PFSK-1 (cell line): ENCODE data around the gene PTPRM.

Experiments used
- POLR2AphosphoS5 ChIP-seq: IDR thresholded peaks from 2 replicates; pipeline ENCODE4 v1.6.1; 2012; ENCODE audit warnings: low read depth, mild to moderate bottlenecking, control low read depth, low read length, moderate library complexity
- SIN3A ChIP-seq: IDR thresholded peaks from 2 replicates; pipeline ENCODE4 v1.6.1; 2012; ENCODE audit warnings: mild to moderate bottlenecking, low read length, moderate library complexity, borderline replicate concordance; ENCODE audit not compliant: insufficient read depth
- TAF1 ChIP-seq: IDR thresholded peaks from 2 replicates; pipeline ENCODE4 v1.6.1; 2012; ENCODE audit warnings: low read length, control low read depth, borderline replicate concordance; ENCODE audit not compliant: insufficient read depth
- TF ChIP-seq, protein P1 (sequence below), 2 experiments: IDR thresholded peaks; 2 replicates each; pipeline versions ENCODE4 v1.6.1 to v1.8.0; 2011 to 2012; ENCODE audit warnings: low read depth in 2 of 2, low read length in 2 of 2, control low read depth in 1 of 2, inconsistent platforms in 1 of 2, mild to moderate bottlenecking in 1 of 2, moderate library complexity in 1 of 2; ENCODE audit not compliant: insufficient read depth in 1 of 2

DNA sequence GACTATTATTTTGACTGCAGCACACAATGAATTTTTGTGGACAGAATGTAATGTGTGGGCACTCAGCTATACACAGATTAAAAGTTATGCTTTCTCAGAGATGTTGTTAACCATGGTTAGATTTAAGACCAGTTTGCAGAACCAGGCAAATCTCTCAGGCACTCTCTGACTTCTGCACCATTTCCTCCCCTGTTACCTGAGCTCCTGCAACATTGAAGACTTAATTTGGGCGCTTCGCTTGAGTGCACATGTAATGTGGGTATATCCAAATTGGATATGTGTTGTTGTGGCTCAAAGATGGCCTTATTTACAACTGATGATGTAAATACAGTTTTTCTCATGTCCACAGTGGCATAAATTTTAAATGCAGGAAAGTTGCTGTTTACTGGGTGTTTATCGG lies 469.4 kb downstream of the PTPRM start:
- TF ChIP-seq POLR2AphosphoS5 (no peak), TAF1 (no peak), SIN3A (no peak)
- TF ChIP-seq, protein P1, sequence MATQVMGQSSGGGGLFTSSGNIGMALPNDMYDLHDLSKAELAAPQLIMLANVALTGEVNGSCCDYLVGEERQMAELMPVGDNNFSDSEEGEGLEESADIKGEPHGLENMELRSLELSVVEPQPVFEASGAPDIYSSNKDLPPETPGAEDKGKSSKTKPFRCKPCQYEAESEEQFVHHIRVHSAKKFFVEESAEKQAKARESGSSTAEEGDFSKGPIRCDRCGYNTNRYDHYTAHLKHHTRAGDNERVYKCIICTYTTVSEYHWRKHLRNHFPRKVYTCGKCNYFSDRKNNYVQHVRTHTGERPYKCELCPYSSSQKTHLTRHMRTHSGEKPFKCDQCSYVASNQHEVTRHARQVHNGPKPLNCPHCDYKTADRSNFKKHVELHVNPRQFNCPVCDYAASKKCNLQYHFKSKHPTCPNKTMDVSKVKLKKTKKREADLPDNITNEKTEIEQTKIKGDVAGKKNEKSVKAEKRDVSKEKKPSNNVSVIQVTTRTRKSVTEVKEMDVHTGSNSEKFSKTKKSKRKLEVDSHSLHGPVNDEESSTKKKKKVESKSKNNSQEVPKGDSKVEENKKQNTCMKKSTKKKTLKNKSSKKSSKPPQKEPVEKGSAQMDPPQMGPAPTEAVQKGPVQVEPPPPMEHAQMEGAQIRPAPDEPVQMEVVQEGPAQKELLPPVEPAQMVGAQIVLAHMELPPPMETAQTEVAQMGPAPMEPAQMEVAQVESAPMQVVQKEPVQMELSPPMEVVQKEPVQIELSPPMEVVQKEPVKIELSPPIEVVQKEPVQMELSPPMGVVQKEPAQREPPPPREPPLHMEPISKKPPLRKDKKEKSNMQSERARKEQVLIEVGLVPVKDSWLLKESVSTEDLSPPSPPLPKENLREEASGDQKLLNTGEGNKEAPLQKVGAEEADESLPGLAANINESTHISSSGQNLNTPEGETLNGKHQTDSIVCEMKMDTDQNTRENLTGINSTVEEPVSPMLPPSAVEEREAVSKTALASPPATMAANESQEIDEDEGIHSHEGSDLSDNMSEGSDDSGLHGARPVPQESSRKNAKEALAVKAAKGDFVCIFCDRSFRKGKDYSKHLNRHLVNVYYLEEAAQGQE (IDR thresholded peaks at IDR 0.05; ENCODE audit: insufficient read depth in 1 of 2, low read depth in 2 of 2, low read length in 2 of 2): no peak
